HG02840 (cell line): ENCODE results near the gene UBE2L5.
"Not testable (repeated sequence)": the region's sequence is repeated elsewhere in the genome, so short reads cannot be mapped to it uniquely, and the experiment has no call there.

Experiments used
- ATAC-seq: cut with Tn5 transposase; IDR thresholded peaks from one replicate; pipeline ENCODE4 v1.9.1; 2021; ENCODE audit warnings: mild to moderate bottlenecking, moderate library complexity, moderate number of reproducible peaks; ENCODE audit not compliant: unreplicated experiment, low FRiP score

The UBE2L5 gene

DNA sequence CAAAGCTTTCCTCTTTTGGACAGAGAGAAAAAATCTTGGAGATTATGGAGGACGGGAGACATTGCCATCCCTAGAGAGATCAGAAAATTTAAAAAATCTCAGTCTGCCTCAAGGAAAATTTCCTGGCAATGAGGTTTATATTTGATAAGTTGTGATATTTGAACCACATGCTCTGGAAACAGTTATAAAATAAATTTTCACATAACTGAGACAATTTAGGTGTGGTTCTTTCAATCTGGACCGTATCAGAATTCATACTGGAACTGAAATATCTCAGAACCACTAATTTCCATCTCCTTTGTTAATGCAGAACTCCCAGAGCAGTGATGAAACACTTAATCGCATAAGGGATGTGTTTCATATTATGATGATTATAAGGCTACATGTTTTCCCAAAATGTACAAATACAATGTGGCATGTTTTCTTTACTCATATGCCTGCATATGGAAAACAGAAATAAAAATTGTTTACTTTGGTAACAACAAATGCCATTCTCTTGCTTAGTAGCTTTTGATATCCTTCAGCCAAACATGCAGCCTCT, 13.7 kb downstream of the UBE2L5 start:
- ATAC-seq: no peak

- no peak for ATAC-seq
These were observed 14.9 kb downstream of the UBE2L5 start for GRCh38 chr13:30437177-30437576.

DNA sequence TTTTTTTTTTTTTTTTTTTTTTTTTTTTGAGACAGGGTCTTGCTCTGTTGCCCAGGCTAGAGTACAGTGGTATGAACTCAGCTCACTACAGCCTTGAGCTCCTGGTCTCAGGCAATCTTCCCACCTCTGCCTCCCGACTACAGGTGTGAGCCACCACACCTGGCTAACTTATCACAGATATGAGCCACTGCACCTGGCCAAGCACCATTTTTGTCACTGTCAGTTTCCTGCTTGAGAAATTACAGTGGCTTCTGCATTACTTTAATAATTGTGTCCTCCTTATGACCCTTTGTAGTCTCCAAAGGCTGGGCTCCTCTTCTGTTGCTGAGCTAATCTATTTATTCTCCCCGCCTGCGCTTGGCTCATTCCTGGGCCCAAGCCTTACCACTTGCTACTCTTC, 16.0 kb downstream of the UBE2L5 start:
- ATAC-seq: no peak

DNA sequence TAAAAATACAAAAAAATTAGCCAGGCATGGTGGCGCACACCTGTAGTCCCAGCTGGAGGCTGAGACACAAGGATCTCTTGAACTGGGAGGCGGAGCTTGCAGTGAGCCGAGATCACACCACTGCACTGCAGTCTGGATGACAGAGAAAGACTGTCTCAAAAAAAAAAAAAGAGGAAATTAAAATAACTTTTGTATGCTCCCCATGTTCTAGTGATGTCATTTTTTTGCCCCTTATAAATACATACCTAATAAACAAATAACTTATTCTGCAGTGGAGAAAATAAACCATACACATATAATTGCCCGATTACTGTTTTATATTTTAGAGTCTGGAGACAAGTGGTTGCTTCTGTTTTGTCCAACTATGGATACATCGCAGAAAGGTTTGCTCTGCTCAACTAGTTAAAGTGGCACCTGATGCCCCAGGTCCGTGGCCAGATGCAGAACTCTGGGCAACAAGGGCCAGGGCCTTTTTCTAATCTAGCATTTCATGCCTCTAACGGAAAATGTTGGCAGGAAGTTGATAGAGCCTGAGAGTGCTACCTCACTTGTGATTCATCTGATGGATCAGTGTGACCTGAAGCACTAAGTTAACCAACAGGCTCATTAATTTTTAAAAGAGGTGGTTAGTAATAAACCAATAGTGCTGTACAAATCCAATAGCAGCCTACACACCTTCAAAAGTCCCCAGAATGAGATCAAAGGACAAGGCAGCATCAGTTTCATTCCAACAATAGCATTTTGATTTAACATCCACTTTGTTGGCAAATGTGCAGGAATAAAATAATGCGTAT, 18.8 kb downstream of the UBE2L5 start:
- no peak for ATAC-seq

GRCh38 chr13:30442926-30443325, 20.6 kb downstream of the UBE2L5 start:
- ATAC-seq: no peak

DNA sequence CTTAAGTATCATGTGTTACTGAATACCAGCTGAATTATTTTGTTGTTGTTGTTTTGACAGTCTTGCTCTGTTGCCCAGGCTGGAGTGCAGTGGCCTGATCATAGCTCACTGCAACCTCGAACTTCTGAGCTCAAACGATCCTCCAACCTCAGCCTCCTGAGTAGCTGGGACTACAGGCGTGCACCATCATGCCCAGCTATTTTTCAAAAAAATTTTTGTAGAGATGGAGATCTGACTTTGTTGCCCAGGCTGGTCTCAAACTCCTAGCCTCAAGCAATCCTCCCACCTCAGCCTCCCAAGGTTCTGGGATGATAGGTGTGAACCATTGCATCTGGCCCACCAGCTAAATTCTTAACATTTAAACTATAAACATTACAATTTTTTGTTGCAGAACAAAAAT, 21.2 kb downstream of the UBE2L5 start:
- not testable (repeated sequence) for ATAC-seq

GRCh38 chr13:30443957-30444404, 21.7 kb downstream of the UBE2L5 start:
- ATAC-seq: peak; percentile 45

- no peak for ATAC-seq
These were observed 23.8 kb downstream of the UBE2L5 start for GRCh38 chr13:30446126-30446500.

- no peak for ATAC-seq
These were observed 26.1 kb downstream of the UBE2L5 start for GRCh38 chr13:30448441-30448840.

DNA sequence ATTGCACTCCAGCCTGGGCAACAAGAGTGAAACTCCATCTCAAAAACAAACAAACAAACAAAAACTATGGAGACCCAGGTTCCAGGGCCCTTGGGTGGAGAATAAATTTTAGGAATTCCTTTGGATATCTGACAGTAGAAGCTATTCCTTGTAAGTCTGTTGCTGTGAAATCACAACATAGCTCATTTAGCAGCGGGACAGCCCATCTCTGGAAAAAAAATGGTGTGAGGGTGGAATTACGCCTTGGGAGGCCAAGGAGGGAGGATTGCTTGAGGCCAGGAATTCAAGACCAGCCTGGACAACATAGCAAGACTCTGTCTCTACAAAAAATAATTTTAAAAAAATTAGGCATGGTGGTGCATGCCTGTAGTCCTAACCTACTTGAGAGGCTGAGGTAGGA, 27.8 kb downstream of the UBE2L5 start:
- ATAC-seq: no peak

GRCh38 chr13:30451476-30451875, 29.2 kb downstream of the UBE2L5 start:
- not testable (repeated sequence) for ATAC-seq

- no peak for ATAC-seq
These were observed 31.4 kb downstream of the UBE2L5 start for GRCh38 chr13:30453727-30454126.

- no peak for ATAC-seq
These were observed 32.7 kb downstream of the UBE2L5 start for GRCh38 chr13:30454991-30455390.

DNA sequence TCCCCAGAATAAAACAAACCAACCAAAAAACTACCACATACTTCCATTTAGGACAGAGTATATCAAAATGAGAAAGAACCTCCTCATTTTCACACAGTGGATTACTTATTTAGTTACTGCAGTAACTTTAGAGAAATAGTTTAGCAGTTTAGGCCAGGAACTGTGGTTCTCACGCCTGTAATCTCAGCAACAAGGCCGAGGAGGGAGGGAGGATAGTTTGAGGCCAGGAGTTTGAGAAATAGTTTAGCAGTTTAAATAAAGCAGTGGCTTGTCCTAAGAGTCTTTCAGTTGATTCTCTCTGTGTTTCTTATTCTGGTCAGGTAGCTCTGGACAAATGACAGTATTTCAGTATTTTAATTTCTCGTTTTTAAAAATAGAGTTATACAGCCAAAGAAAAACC, 34.0 kb downstream of the UBE2L5 start:
- no peak for ATAC-seq

- no peak for ATAC-seq
These were observed 35.1 kb downstream of the UBE2L5 start for GRCh38 chr13:30457306-30457891.

- ATAC-seq: not testable (repeated sequence)
These were observed 39.2 kb downstream of the UBE2L5 start for GRCh38 chr13:30461279-30462066.

DNA sequence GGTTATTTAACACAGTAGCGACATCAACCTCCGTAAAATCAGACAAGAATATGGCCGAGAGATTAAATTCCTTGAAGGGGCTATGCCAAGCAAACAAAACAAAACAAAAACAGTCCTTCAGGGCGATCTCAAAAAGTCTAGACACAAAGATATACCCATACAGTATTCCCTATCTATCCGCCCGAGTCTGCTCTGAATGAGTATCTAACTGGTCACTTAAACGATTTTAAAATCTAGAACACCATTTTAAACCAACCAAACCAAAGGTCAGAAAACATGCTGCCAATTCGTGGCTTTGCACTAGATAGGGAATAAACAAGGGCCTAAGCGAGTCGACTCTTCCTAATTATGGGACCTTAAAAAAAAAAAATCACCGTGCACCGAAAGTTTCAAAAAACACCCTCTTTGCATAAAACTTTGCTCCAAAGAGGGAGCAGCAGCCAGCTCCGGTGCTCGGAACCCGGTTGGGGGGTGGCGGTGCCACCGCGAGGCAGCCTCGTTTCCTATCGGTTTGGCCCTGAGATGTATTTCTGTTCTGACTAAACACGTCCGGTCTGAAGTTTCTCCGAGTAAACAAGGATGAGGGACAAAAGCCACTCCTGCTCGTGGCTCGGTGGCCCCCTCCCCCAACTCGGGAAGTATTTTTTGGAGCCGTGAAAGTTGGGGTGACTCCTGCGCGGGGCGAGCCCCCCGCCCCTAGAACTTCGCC, 41.6 kb downstream of the UBE2L5 start:
- peak; percentile 36 for ATAC-seq

- peak; percentile 36 for ATAC-seq
These were observed 42.4 kb downstream of the UBE2L5 start for GRCh38 chr13:30464496-30465342.

GRCh38 chr13:30465343-30465592, 43.0 kb downstream of the UBE2L5 start:
- ATAC-seq: no peak
